Measurements from ENCODE around the gene VN1R5.

DNA sequence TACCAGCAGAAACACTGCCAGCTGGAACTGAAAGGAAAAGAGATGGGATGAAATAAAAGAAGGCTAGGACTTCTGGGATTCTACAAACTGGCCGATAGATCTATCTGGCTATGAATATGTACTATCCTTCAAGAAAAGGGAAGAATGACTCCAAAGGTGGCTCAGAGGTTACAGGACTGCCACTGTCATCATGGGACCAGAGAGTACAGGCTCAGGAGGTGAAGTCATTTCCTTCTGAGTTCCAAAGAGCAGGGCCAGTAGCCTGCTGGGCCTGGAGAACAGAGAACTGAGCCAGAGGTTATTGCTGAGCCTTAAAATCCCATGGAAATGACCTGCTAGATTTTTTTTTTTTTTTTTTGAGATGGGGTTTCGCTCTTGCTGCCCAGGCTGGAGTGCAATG, 48.2 kb downstream of the VN1R5 start:
- TF ChIP-seq GATA2 (IDR thresholded peaks at IDR 0.05; ENCODE audit: low read depth, low read length) (no peak), GATA3 (IDR thresholded peaks at IDR 0.05; ENCODE audit: low read depth, low read length) (no peak)

All from SH-SY5Y (cell line).